OCI-LY1 (cell line): ENCODE data around the gene FRY.

Experiments
- CTCF ChIP-seq: fragments of 200-600 bp; sonication (generic), shearing (Covaris generic); IDR thresholded peaks from 2 replicates; pipeline ENCODE4 v1.5.1; 2017; ENCODE audit warnings: mild to moderate bottlenecking, antibody characterized with exemption, low read length, moderate library complexity, mixed read lengths
- EZH2 ChIP-seq: fragments of 200-600 bp; sonication (generic), shearing (Covaris generic); IDR thresholded peaks from 2 replicates; pipeline ENCODE4 v1.8.0; 2017; ENCODE audit warnings: borderline replicate concordance, mixed run types, mild to moderate bottlenecking, antibody characterized with exemption, low read length, moderate library complexity, mixed read lengths

- TF ChIP-seq CTCF (no peak), EZH2 (no peak)
These were observed 250.6 kb downstream of the FRY start for GRCh38 chr13:32282096-32282711.
